Measurements from ENCODE around the gene MEPE. TPM values are rescaled to one million over a fixed set of nuclear protein-coding genes. Genes with fewer than 3 reads are reported as not detected.

The MEPE gene
- total RNA-seq, 2 experiments from 2014 or later: not detected

DNA sequence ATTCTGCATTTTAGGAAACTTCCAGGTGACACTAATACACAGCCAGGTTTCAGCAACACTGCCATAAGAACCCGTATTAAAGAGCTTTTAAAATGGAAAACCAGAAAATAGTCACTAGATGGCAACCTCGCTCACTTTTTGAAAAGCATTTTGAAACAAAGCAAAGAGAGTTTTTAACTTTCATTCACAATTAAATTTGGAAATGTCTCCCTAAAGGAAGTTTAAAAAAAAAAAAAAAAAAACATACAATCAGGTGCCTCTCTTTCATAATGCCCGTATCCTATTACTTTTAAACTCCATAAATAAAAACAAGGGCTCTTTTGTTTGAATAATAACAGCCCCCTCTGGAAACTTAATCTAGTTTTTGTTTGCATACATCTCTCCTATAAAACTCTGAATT is 20.3 kb downstream of the MEPE start:
- DNase-seq: no peak
- POLR2A ChIA-PET: interaction anchor here (1.1 kb wide), 1 partner anchor 175 kb away, joined by 3 read pairs; no protein-coding TSS in a partner anchor
- H3K36me3 Mint-ChIP-seq (ENCODE audit: low read depth): no peaks in the 10 kb centered on the region

DNA sequence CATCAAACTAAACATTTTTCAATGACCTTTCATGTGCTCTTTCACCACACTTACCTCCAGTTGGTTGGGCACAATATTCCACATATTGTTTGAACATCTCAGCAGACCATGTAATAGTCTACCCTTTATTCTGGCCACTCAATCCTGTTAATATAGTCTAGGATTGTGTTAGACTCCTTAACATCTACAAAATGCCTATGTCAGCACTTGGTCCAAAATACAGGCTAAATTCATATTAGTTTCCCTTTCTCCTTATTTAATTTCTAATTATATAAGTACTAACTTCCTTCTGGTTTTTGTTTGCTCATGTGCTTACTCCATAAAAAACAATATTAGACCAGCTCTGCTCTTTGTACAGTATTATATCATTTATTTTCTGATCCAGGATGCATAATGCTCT is 21.1 kb downstream of the MEPE start:
- intact Hi-C loops (cut with micrococcal nuclease): loop anchor here (2.0 to 5.0 kb wide), 2 partner anchors 119 to 358 kb away; no protein-coding TSS in a partner anchor
- no peaks in the 10 kb centered on the region for H3K9me3 Mint-ChIP-seq
- peaks cover 3% of the 10 kb centered on the region for H3K4me1 Mint-ChIP-seq (ENCODE audit: low read depth)
- no peak for ATAC-seq
- POLR2A ChIA-PET: no interaction called here
- no peaks in the 10 kb centered on the region for H3K36me3 Mint-ChIP-seq (ENCODE audit: low read depth)
- TF ChIP-seq, protein P1, sequence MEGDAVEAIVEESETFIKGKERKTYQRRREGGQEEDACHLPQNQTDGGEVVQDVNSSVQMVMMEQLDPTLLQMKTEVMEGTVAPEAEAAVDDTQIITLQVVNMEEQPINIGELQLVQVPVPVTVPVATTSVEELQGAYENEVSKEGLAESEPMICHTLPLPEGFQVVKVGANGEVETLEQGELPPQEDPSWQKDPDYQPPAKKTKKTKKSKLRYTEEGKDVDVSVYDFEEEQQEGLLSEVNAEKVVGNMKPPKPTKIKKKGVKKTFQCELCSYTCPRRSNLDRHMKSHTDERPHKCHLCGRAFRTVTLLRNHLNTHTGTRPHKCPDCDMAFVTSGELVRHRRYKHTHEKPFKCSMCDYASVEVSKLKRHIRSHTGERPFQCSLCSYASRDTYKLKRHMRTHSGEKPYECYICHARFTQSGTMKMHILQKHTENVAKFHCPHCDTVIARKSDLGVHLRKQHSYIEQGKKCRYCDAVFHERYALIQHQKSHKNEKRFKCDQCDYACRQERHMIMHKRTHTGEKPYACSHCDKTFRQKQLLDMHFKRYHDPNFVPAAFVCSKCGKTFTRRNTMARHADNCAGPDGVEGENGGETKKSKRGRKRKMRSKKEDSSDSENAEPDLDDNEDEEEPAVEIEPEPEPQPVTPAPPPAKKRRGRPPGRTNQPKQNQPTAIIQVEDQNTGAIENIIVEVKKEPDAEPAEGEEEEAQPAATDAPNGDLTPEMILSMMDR (IDR thresholded peaks at IDR 0.05): no peak
- no peak overlapping the region for H3K4me3 Mint-ChIP-seq
- no peak overlapping the region for H3K27ac Mint-ChIP-seq
- DNase-seq: no peak
- CTCF ChIA-PET: interaction anchor here (1.4 to 2.1 kb wide), 2 partner anchors 114 to 119 kb away, joined by 5 to 21 read pairs; no protein-coding TSS in a partner anchor
- H3K27me3 Mint-ChIP-seq: peaks cover 12% of the 10 kb centered on the region

More for the DNA sequence above, 20.3 kb downstream of the MEPE start:
- no peak overlapping the region for H3K27ac Mint-ChIP-seq
- intact Hi-C loops (cut with micrococcal nuclease): loop anchor here (2.0 to 5.0 kb wide), 2 partner anchors 120 to 359 kb away; no protein-coding TSS in a partner anchor
- CTCF ChIA-PET: interaction anchor here (0.7 to 2.1 kb wide), 13 partner anchors 15 to 924 kb away, joined by 3 to 21 read pairs (median 4); no protein-coding TSS in a partner anchor
- peaks cover 13% of the 10 kb centered on the region for H3K27me3 Mint-ChIP-seq
- H3K4me3 Mint-ChIP-seq: no peak overlapping the region
- no peaks in the 10 kb centered on the region for H3K9me3 Mint-ChIP-seq
- H3K4me1 Mint-ChIP-seq (ENCODE audit: low read depth): peaks cover 5% of the 10 kb centered on the region
- ATAC-seq: no peak
- TF ChIP-seq, protein P1 (IDR thresholded peaks at IDR 0.05): peak; percentile 18

DNA sequence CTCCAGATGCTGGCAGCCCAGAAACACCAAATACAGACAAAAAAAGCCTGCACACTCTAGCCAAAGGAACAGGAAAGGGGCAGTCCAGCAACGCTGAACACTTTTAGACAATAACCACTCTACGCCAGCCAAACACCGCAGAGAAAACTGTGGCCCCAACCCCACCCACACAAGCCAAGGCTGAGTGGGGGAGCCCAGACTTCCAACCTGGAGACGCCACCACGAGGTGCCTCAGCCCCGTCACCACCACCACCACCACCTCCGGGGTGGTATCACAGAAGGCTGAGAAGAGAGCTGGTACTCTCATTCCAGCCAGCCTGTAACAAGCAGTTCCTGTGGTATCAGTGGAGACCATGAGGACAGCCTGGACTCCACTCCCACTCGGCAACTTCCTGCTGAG is 22.8 kb downstream of the MEPE start:
- no peaks in the 10 kb centered on the region for H3K36me3 Mint-ChIP-seq (ENCODE audit: low read depth)
- TF ChIP-seq, protein P1 (IDR thresholded peaks at IDR 0.05): no peak
- ChIA-PET CTCF (no interaction called here), POLR2A (no interaction called here)
- DNase-seq (no peak), ATAC-seq (no peak)
- H3K27me3 Mint-ChIP-seq: peaks cover 14% of the 10 kb centered on the region
- H3K4me1 Mint-ChIP-seq (ENCODE audit: low read depth): no peaks in the 10 kb centered on the region
- no peak overlapping the region for H3K4me3 Mint-ChIP-seq
- intact Hi-C loops (cut with micrococcal nuclease): no loop called here
- no peaks in the 10 kb centered on the region for H3K9me3 Mint-ChIP-seq
- no peak overlapping the region for H3K27ac Mint-ChIP-seq

DNA sequence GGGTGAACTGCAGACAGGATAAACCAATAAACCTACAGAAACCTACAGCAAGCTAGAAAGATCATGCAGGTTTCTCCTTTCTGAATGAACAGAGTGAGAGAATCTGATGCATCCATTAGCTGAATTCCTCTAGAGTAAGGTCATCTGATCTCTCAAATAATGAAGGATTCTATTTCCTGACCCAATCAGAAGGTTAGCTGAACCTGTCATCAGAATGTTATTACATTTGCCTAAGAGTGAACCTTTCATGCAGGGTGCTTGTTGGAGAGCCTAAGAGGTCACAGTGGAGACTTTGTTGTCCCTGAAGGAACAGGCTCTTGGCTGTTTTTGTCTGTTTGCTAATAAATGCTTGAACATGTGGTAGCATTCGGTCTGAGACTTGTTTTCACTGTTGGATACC is 24.0 kb downstream of the MEPE start:
- POLR2A ChIA-PET: no interaction called here
- Mint-ChIP-seq H3K9me3 (no peaks in the 10 kb centered on the region), H3K4me3 (no peak overlapping the region), H3K27me3 (peaks cover 14% of the 10 kb centered on the region), H3K4me1 (ENCODE audit: low read depth) (no peaks in the 10 kb centered on the region), H3K27ac (no peak overlapping the region), H3K36me3 (ENCODE audit: low read depth) (no peaks in the 10 kb centered on the region)
- ATAC-seq: no peak
- TF ChIP-seq, protein P1 (IDR thresholded peaks at IDR 0.05): no peak
- DNase-seq: no peak
- intact Hi-C loops (cut with micrococcal nuclease): no loop called here
- CTCF ChIA-PET: interaction anchor here (1.1 to 1.4 kb wide), 2 partner anchors 8 to 117 kb away, joined by 5 to 6 read pairs; no protein-coding TSS in a partner anchor

DNA sequence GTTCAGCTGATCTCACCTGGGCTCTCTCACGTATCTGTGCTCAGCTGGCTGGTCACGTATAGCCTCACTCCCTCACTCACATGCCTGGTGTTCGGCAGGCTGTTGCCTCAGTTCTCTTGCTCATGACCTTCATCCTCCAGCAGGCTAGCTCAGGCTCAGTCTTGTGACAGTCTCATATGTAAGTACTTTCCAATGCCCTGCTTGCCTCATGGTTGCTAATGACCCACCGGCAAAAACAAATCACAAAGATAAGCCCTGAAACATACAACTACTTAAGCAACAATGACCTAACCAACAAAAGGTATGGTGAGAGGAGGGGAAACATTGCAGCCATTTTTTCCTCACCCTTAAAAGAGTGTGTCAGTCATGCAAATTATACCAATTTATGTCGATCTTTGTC is 25.0 kb downstream of the MEPE start:
- no peak for ATAC-seq
- Mint-ChIP-seq H3K4me1 (ENCODE audit: low read depth) (no peaks in the 10 kb centered on the region), H3K27me3 (peaks cover 14% of the 10 kb centered on the region), H3K4me3 (no peak overlapping the region), H3K36me3 (ENCODE audit: low read depth) (no peaks in the 10 kb centered on the region), H3K27ac (no peak overlapping the region), H3K9me3 (no peaks in the 10 kb centered on the region)
- no peak for DNase-seq
- CTCF ChIA-PET: interaction anchor here (1.1 to 1.4 kb wide), 2 partner anchors 9 to 128 kb away, joined by 3 to 5 read pairs; no protein-coding TSS in a partner anchor
- intact Hi-C loops (cut with micrococcal nuclease): no loop called here
- POLR2A ChIA-PET: no interaction called here
- TF ChIP-seq, protein P1 (IDR thresholded peaks at IDR 0.05): no peak

All from activated CD8-positive, alpha-beta T cell treated with anti-CD3 and anti-CD28 coated beads for 36 hours (primary cell).